SK-N-SH (cell line): ENCODE measurements around the gene SND1.

Source experiments
- CTCF ChIP-seq: fragments of 200-600 bp; sonication (generic); IDR thresholded peaks from 2 replicates; pipeline ENCODE4 v1.6.1; 2017; ENCODE audit warnings: antibody characterized with exemption, mild to moderate bottlenecking, moderate library complexity
- MAX ChIP-seq: IDR thresholded peaks from 2 replicates; pipeline ENCODE4 v1.4.0; 2012; ENCODE audit warnings: low read depth
- RCOR1 ChIP-seq: fragments of 150-350 bp; IDR thresholded peaks from 2 replicates; pipeline ENCODE4 v1.6.1; 2017; ENCODE audit warnings: antibody characterized with exemption, low read length
- TAF1 ChIP-seq: IDR thresholded peaks from 2 replicates; pipeline ENCODE4 v1.6.1; 2012; ENCODE audit warnings: low read depth, mild to moderate bottlenecking, low read length, moderate library complexity, borderline replicate concordance

DNA sequence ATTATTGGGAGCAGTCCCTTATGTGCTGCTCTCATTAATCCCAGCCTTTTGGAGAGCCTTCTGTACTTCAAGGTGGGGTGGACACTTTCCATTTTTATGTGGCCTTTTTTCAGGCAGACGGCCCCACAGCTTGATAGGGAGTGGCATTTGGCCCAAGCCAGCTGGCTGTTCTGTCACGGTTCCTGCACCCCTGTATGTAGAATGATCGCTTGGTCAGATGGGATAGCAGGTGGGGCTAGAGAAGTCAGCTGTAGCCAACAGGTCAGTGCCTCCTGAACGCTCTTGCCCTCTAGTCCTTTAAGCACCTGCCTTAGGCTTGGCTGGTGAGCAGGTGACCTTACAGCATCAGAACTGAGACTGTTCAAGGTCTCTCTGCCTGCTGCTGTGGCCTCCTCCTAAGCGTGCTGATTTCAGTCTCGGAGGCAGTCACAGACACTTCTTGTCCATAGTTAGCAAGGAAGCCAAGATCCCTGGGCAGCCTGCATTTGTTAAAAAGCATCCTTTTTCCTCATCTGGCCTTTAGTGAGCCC is 283.9 kb downstream of the SND1 start:
- TF ChIP-seq CTCF (no peak), MAX (no peak), TAF1 (no peak), RCOR1 (no peak)
